G401.6 (cell line): ENCODE data around the gene AK2.
"Not testable (repeated sequence)": the region's sequence is repeated elsewhere in the genome, so short reads cannot be mapped to it uniquely, and the experiment has no call there.

ENCODE experiments used
- FAIRE-seq: peaks from 2 replicates; lab custom pipeline; 2012; peaks lifted over from hg19 to GRCh38; lab: Jason Lieb, UNC

The AK2 gene

DNA sequence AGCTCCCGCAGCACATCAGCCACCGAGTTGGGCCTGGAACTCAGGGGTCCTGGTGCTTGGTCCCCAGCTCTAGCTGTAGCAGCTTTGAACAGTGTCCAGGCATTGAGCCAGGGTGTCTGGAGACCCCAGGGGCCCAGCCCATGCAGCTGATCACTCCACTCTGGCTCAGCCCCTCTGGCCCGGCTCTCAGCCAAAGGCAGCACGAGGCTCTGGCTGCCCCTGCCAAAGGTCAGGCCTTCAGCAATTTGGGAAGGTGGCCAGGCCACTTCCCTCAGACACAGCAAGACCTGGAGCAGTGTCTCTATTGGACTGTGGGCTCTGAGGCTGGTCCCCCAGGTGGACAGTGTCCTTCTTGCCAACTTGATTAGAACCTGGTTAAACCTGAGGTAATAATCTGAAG, 37.7 kb downstream of the AK2 start:
- no peak for FAIRE-seq

DNA sequence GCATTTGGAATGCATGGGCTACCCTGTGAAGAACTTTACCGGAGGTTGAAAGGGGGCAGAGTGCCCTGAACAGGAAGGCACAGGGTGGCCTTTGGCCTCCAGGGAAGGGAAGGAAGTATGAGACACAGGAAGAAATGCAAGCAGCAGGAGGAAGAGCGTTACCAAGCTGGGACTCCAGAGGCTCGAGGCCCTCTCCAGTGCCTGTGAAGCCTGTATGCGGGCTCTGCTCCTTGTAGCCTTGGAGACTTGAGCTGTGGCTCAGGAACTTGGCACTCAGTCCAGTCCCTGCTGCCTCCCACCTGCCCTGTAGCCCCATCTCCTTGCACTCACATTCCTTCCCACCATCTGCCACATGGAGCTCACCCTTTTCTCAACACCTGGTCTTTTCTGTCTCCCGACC, 38.6 kb downstream of the AK2 start:
- FAIRE-seq = no peak

DNA sequence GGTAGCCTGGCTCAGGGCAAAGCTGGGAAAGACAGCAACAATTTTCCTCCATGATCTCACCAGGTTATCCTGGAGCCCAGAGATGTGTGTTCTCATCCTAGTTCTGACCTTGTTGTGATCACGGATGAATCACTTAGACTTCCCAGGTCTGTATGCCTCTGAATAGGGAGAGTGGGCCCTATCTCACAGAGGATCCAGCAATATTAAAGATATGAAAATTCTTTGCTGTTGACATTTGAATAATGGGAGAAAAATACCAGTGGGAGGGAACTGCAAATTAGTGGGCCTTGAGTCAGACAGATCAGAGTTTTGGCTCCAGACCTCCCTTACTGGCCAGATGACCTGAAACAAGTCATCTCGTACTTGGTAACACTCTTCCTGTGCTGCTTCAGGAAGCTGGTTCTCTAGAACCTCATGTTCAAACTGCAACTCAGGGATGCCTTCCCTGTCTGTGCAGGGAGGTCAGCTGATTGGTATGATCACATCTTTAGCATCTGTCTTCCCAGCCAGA, 39.2 kb downstream of the AK2 start:
- no peak for FAIRE-seq

DNA sequence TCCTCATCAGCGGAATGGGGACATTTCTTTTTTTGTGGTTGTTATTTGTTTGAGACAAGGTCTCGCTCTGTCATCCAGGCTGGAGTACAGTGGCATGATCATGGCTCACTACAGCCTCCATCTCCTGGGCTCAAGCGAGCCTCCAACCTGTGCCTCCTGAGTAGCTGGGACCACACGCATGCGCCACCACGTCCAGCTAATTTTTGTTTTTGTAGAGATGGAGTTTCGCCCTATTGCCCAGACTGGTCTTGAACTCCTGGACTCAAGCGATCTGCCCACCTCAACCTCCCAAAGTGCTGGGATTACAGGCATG, 43.4 kb downstream of the AK2 start:
- FAIRE-seq = not testable (repeated sequence)

DNA sequence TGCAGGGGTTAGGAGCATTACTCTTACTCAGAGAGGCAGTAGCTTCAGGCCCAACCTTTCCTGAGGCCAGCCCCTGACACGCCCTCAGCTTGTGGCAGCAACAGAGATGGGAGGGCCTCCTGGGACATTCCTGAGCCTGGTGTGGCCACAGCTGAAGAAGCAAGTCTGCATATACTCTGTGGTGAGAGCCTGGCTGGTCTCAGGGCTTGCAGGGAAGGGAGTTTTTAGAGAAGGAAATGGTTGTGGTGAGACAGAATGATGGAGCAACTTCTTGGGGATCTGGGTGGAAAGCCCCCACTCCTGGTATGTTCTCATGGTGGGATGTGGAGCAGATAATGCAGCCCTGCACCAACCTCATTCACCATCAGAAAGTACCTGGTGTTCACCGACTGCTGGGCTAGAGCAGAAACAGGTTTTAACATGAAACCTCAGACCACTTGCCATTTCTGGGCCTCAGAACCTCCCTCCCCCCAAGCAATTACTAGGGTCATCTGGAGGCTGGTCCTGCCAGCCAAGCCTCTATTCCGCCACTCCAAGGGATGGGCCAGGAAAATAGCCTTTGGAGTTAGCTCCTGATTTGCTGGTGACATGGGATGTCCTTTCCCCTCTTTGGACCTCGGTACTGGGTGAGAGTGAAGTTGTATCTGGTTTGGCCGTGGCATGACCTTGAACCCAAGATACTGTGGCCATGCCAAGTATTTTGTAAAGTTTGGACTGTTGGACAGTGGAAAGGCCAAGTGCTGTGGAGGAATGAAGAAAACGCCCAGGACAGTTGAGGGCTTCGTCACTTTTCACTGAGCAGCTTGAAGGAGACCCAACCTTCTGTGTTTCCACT, 44.0 kb downstream of the AK2 start:
- peak; percentile 72 for FAIRE-seq

DNA sequence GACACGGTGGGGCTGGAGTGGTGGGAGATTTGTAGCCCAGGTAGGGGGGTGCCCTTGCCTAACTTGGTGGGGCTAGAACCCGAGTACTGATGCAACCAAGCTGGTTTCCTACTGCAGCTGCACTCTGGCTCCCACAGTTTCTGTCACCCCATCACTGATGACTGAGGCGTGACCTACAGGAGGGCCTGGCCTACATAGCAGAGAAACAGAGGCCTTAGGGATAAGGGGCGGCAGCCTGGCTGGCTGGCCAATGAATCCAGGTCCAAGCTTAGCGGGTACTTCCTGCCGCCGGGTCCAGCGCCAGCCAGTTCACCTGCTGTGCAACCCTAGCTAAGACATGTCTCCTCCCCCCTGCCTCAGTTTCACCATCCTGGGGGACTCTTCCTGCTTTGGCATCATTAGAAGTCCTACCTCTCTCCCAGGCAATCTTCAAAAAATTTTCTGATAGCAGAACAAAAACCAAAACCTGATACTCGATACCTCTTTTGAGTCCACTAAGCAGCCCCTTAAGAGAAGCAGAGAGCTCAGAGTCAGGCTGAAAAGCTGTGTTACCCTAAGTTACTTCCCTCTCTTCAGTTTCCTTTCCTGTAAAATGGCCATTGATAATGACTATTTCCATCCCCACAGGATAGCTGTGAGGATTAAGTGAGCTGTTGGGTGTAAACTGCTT, 44.7 kb downstream of the AK2 start:
- no peak for FAIRE-seq

DNA sequence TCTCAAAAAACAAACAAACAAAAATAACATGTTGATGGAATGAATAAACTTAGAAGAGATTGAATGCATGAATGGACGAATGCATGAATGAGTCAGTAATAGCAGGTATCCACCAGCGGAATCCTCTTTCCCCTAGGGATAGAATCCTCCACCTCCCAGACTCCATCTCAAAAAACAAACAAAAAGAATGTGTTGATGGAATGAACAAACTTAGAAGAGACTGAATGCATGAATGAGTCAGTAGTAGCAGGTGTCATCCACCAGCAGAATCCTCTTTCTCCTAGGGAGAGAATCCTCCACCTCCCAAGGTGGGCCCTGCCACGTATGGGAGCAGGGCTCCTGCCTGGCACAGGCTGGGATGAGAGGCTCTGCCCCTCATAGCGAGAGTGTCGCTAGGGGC, 45.3 kb downstream of the AK2 start:
- FAIRE-seq = no peak

DNA sequence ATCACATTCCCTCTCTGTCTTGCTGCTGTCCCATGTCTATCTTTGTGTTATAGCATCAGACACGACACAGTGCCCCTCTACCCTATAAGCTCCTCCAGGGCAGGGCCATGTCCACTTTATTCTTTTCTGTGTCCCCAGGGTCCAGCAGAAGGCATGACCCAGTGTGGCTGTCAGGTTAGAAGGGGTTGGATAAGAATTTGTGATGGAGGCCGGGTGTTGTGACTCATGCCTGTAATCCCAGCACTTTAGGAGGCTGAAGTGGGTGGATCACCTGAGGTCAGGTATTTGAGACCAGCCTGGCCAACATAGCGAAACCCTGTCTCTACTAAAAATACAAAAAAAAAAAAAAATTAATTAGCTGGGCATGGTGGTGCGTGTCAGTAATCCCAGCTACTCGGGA, 45.8 kb downstream of the AK2 start:
- FAIRE-seq = no peak

DNA sequence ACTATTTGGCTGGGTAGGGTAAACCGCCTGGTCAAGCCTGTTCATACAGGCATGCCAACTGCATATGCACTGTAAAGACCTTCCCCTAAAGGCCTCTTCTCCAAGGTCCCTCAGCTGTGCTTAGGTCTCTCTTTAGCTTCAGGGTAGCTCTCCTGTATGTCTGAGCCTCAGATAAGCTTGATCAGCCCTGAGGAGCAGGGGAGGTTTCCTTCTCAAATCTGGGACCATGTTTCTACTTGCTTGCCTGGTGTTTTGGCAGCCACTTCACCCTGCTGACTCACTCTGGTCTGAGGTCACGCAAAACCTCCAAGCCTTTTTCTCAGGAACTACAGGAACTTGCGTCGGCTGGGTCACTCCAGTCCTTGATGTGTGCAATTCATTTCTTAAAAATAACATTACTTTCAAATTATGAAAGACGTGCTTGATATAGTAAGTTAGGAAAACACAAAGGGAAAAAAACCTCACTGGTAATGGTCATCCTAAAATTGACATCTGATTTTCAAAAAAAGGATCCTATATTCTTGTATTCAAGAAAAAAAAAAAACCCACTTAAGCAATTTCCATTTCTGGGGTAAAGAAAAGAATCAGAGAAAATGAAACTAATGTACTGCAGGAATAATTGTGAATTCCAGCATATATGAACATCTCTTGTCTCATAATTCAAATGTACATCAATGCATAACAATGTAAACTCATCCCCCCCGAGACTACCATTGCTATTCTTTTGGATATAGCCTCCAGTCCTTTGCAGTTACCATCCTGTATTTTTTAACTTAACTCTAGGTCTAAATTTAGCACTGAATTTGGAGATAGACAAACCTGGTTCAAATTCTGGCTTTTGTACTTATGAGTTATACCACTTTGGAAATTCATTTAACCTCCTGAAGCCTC, 47.3 kb downstream of the AK2 start:
- no peak for FAIRE-seq

DNA sequence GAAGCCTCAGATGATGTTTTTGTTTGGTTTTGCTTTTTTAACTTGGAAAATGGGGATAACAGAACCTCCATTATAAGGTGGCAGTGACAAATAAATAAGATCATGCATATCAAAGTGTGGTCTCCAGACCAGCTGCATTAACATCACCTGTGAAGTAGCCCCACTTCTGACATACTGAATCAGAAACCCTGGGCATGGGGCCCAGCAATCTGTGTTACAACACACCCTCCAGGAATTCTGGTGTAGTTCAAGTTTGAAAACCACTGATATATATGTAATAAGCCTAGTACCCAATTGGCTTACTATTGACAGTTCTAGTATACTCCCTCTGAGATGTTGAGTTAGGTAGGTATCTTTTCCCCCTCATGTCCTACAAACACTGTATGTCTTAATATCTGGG, 48.0 kb downstream of the AK2 start:
- FAIRE-seq = no peak

DNA sequence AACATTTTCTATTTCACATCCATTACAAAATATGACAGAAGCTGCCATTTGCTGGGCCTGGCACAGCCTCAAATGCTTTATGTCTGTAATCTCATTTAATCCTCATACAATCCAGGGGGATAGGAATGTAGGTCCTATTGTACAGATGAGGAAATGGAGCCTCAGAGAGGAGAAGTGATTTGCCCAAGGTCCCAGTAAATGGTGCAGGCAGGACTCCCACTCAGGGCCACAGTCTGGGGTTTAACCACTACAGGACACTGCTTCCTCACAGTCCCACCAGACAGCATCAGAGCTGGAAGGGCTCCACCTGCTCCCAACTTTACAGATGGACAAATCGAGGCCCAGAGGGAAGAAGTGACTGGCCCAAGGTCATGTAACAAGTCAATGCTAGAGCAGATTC, 51.5 kb downstream of the AK2 start:
- FAIRE-seq = no peak

DNA sequence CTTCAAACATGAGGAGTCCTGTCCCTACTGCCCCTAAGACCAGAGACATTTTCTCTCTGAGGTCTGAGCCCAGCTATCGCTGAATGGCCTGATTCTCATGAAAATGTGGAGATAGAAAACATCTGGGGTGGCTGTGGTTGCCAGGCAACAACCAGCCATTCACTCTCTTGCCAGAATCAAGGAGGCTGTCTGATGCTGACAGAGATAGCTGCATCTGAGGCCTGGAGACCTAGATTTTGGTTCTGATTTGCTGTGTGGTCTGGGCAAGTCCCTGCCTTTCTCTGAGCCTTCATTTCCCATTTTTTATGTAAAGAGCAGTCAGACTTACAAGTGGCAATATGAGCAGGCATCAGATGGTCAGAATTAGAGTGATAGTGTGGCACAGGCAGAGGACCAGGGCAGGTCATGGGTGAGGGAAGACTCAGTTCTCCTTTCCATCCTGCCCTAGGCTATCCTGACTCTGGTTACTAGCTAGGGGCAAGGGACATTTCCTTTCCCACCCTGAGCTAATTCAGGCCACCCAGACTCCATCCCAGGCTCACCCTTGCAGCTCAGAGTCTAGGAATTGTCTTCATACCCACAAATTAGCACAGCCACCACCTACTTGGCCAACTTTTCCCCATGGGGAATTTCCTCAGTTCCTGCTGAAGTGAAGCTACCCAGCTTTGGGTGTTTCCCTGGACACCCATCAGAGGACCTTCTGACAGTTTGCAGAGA, 52.1 kb downstream of the AK2 start:
- no peak for FAIRE-seq

DNA sequence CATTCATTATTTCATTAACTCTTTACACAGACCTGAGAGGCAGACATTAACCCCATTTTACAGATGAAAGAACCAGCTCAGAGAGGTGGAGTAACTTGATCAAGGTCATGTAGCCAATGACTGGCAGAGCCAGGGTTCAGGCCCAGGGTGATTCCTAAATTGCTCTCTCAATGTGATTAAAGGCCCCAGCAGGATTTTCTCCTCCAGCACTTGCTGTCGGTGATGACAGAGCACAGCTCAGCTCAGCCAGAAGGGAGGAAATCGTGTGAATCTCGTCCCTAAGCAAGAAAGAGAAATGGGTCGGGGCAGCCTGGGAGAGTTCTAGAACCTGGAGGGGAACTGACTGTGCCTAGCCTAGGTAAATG, 52.6 kb downstream of the AK2 start:
- no peak for FAIRE-seq

DNA sequence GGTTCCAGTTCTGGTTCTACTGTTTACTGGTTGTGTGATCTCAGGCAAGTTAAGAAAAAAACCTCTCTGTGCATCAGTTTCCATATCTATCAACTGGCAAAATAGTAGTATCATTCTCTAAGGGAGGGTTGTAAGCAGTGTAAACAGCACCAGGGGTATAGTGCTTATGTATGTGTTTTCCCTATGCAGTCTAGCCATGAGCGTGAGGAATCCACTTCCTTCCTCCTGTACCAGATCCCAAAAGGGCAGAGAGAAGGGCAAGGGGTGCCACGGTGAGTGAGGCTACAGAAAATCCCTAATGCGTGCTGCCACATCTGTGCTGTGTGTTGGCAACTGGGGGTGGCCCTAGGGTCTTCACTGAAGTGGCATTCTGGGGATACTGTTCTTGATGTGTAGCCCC, 53.7 kb downstream of the AK2 start:
- no peak for FAIRE-seq

DNA sequence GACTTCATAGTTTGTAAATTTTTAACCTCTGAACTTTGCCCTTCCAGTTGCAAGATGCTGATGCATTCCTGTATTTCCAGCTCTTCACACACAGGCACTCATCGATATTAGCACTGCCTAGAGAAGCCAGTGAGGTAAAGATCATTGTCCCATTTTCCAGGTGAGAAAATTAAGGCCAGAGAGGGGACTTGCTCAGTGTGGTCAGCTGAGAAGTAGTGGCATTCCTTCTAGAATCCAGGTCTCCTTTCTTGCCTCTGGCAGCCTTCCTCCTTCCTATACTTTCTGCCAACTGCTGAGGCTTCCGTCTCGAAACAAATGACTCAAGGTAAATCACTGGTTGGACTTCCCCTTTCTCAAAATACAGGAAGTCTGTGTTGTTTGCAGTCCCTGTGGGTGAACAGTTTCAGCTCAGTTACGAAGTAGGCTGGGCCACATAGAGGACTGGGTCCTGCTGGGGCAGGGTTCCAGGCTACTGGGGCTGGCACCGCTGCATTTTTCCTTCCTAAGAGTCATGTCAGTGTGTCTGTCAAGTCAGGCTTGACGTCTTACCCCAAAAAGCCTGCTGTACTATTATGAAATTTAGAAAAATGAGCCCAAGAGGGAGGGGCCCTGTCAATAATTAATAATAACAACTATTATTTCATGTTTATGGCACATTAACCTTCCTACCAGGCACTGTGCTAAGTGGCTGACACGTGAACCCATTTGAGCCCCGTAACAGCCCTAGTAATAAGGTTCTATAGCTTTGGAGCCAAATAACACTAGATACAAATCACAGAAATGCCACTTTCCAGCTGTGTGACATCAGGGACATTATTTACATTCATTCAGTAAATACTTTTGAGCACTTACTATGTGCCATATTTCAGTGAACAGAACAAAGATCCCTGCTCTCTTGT, 55.4 kb downstream of the AK2 start:
- FAIRE-seq = no peak

DNA sequence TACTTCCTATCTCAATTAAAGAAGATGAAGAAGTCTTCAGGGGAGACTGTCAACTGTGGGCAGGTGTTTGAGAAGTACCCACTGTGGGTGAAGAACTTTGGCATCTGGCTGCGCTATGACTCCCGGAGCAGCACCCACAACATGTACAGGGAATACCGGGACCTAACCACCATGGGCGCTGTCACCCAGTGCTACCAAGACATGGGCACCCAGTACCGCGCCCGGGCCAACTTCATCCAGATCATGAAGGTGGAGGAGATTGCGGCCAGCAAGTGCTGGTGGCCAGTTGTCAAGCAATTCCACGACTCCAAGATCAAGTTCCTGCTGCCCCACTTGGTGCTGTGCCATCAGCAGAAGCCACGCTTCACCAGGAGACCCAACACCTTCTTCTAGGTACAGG, 56.6 kb downstream of the AK2 start:
- no peak for FAIRE-seq

DNA sequence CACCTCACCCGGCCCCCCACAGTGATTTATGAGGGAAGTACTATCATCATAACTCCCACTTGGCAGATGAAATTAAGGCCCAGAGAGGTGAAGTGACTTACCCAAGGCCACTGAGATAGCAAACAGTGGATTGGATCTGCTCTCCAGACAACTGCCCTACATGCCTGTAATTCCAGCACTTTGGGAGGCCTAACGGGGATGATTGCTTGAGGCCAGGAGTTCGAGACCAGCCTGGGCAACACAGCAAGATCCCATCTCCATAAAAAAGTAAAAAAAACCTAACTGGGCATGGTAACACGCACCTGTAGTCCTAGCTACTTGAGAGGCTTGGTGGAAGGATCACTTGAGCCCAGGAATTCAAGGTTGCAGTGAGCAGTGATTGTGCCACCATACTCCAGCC, 57.8 kb downstream of the AK2 start:
- no peak for FAIRE-seq

DNA sequence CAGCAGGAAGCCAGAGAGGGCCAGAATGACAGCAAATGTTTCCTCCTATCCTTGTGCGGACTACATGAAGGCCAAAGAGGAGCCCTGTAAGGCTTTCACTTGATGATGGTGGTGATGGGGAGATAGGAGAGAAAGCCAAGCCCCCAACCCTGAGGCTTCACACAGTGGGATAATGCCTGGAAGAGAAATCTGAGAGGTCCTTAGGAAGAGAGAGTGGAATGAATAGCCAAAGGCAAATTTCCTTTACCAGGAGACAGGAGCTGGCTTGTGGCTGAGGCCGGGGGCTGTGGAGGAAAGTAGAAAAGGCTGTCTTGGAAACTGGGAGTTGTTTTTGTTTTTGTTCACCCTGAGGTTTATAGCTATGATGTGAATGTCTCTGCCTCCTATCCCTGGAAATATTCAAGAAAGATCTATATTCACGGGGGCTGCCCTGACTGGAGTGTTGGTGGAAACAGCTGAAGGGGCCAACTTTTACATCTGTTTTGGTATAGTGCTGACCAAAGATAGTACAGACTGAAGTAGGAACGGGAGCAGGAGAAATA, 59.1 kb downstream of the AK2 start:
- no peak for FAIRE-seq

DNA sequence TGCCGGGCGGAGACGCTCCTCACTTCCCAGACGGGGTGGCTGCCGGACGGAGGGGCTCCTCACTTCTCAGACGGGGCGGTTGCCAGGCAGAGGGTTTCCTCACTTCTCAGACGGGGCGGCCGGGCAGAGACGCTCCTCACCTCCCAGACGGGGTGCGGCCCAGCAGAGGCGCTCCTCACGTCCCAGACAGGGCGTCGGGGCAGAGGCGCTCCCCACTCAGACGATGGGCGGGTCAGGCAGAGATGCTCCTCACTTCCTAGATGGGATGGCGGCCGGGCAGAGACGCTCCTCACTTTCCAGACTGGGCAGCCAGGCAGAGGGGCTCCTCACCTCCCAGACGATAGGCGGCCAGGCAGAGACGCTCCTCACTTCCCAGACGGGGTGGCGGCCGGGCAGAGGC, 61.6 kb downstream of the AK2 start:
- FAIRE-seq = not testable (repeated sequence)

DNA sequence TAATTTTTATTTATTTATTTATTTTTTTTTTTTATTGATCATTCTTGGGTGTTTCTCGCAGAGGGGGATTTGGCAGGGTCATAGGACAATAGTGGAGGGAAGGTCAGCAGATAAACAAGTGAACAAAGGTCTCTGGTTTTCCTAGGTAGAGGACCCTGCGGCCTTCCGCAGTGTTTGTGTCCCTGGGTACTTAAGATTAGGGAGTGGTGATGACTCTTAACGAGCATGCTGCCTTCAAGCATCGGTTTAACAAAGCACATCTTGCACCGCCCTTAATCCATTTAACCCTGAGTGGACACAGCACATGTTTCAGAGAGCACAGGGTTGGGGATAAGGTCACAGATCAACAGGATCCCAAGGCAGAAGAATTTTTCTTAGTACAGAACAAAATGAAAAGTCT, 63.2 kb downstream of the AK2 start:
- FAIRE-seq = not testable (repeated sequence)

DNA sequence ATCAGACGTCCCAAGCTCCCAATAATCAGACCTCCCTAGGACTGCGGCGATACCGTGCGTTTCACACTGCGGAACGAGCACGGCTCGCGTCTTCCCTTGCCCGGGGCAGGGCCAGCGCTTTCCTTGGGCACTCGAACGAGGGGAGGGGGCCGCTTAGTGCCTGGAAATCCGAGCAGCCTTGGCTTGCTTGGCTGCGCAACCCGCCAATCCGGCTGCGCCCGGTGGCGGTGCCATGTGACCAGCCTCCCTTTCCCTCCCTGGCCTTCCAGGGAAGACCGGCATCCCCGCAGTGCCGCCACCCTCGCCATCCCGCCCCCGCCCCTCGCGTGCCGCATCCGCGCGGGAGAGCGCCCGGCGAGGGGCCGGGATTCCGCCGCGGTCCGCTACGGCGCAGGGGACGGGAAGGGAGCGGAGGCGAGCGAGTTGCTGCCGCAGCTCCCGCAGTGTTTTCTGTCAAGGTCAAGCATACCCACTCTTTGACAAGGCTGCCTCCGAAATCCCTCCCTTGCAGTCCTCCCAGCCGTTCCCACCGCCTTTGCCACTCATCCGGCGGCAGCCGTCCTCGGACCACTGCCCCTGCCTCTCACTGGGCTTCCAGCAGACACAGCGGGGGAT, 63.8 kb downstream of the AK2 start:
- no peak for FAIRE-seq
